Astrocyte (in vitro differentiated cells and primary cell): ENCODE results near the gene CYSTM1. TPM values are rescaled to one million over a fixed set of nuclear protein-coding genes. Genes with fewer than 3 reads are reported as not detected.

Source experiments
- DNase-seq: peaks from one replicate; pipeline ENCODE4 v3.0.0-alpha.2; 2010; ENCODE audit warnings: low read depth
- FAIRE-seq: peaks from 2 replicates; lab custom pipeline; 2011; peaks lifted over from hg19 to GRCh38; lab: Jason Lieb, UNC
- H2AFZ ChIP-seq: 2 replicates; pipeline ENCODE4 v1.6.0; 2012; ENCODE audit warnings: low read depth, low read length, inconsistent platforms
- H3K27ac ChIP-seq: 2 replicates; pipeline ENCODE4 v1.5.1; 2011; ENCODE audit warnings: low read depth, low read length, inconsistent platforms
- H3K27me3 ChIP-seq: 2 replicates; pipeline ENCODE4 v1.6.0; 2011; ENCODE audit warnings: low read length, inconsistent platforms; ENCODE audit not compliant: insufficient read depth
- H3K36me3 ChIP-seq: 2 replicates; pipeline ENCODE4 v1.5.1; 2011; ENCODE audit warnings: low read length, inconsistent platforms; ENCODE audit not compliant: insufficient read depth
- H3K4me1 ChIP-seq: 2 replicates; pipeline ENCODE4 v1.5.1; 2011; ENCODE audit warnings: low read length, inconsistent platforms; ENCODE audit not compliant: insufficient read depth
- H3K4me2 ChIP-seq: 2 replicates; pipeline ENCODE4 v1.6.0; 2012; ENCODE audit warnings: low read length, inconsistent platforms
- H3K4me3 ChIP-seq: 2 replicates; pipeline ENCODE4 v1.5.1; 2011; ENCODE audit warnings: low read depth, mild to moderate bottlenecking, low read length, inconsistent platforms; ENCODE audit not compliant: insufficient read depth
- H3K79me2 ChIP-seq: 2 replicates; pipeline ENCODE4 v1.6.0; 2012; ENCODE audit warnings: mild to moderate bottlenecking, low read length, inconsistent platforms; ENCODE audit not compliant: insufficient read depth
- H3K9ac ChIP-seq: 2 replicates; pipeline ENCODE4 v1.6.0; 2012; ENCODE audit warnings: mild to moderate bottlenecking, low read length, inconsistent platforms
- H3K9me3 ChIP-seq: 2 replicates; pipeline ENCODE4 v1.5.1; 2012; ENCODE audit warnings: low read depth, mild to moderate bottlenecking, low read length, inconsistent platforms; ENCODE audit not compliant: insufficient read depth
- H4K20me1 ChIP-seq: 2 replicates; pipeline ENCODE4 v1.6.0; 2012; ENCODE audit warnings: low read length, inconsistent platforms; ENCODE audit not compliant: insufficient read depth
- H3K27ac Mint-ChIP-seq: one replicate; pipeline ENCODE4 v1.8.0; 2021; ENCODE audit warnings: mild to moderate bottlenecking, mixed read lengths; ENCODE audit not compliant: unreplicated experiment
- H3K27me3 Mint-ChIP-seq: one replicate; pipeline ENCODE4 v1.8.0; 2021; ENCODE audit warnings: low read depth, mixed read lengths; ENCODE audit not compliant: unreplicated experiment
- H3K36me3 Mint-ChIP-seq: one replicate; pipeline ENCODE4 v1.8.0; 2021; ENCODE audit warnings: low read depth, mixed read lengths; ENCODE audit not compliant: unreplicated experiment
- H3K4me1 Mint-ChIP-seq: one replicate; pipeline ENCODE4 v1.8.0; 2021; ENCODE audit warnings: low read depth, mixed read lengths; ENCODE audit not compliant: unreplicated experiment
- H3K4me3 Mint-ChIP-seq: one replicate; pipeline ENCODE4 v1.8.0; 2021; ENCODE audit warnings: mild to moderate bottlenecking, moderate library complexity, mixed read lengths; ENCODE audit not compliant: unreplicated experiment
- H3K9me3 Mint-ChIP-seq: one replicate; pipeline ENCODE4 v1.8.0; 2021; ENCODE audit warnings: mild to moderate bottlenecking, mixed read lengths; ENCODE audit not compliant: unreplicated experiment
- EZH2 ChIP-seq: IDR thresholded peaks from 2 replicates; pipeline ENCODE4 v1.6.1; 2012; ENCODE audit warnings: mild to moderate bottlenecking, low read length, inconsistent platforms; ENCODE audit not compliant: insufficient read depth
- total RNA-seq: library from RNA; stranded (reverse); gene quantifications from 2 replicates; pipeline ENCODE4 v1.2.1, GENCODE V29; 2021
- TF ChIP-seq, protein P1 (sequence below): IDR thresholded peaks from 2 replicates; pipeline ENCODE4 v1.5.1; 2011; ENCODE audit warnings: low read depth, mild to moderate bottlenecking, inconsistent platforms, low read length, moderate library complexity; ENCODE audit not compliant: insufficient read depth

Gene CYSTM1
- total RNA-seq, 1 donor from 2014 or later: 46.3 TPM

DNA sequence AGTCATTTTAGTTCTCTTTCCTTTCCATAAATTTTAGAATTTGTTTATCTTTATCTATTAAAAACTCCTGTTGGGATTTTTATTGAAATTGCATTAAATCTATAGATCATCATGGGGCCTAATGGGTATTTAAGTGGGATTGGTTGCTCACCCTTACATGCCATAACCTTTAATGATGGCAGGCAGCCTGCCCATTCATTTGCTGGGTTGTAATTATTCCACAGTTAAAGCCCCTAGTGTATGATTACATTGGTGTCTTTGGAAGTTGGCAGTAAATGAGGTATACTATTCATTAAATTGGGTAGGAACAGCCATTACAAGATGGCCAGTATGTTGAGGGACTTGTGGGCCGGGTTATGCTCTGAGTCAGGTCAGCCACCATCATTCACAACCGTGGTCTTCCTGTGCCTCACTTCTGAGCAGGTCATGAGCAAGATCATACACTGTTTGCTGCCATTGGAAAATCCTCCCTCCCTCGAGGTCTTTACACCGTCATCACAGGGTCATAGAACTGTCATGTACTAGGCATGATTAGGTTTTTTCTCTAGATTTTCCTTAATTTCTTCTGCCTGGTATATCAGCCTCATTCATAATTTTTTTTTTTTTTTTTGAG, 59.5 kb downstream of the CYSTM1 start:
- no peak for FAIRE-seq
- H3K4me3 ChIP-seq: no peak overlapping the region
- H3K27ac ChIP-seq: no peak overlapping the region
- H3K79me2 ChIP-seq: no peaks in the 10 kb centered on the region
- Mint-ChIP-seq H3K4me1 (no peaks in the 10 kb centered on the region), H3K36me3 (peaks cover 7% of the 10 kb centered on the region), H3K27ac (no peak overlapping the region), H3K9me3 (no peaks in the 10 kb centered on the region), H3K4me3 (no peak overlapping the region), H3K27me3 (no peaks in the 10 kb centered on the region)
- no peaks in the 10 kb centered on the region for H3K27me3 ChIP-seq
- no peak overlapping the region for H3K4me2 ChIP-seq
- H3K36me3 ChIP-seq: no peaks in the 10 kb centered on the region
- H4K20me1 ChIP-seq: peaks cover 9% of the 10 kb centered on the region
- TF ChIP-seq, protein P1, sequence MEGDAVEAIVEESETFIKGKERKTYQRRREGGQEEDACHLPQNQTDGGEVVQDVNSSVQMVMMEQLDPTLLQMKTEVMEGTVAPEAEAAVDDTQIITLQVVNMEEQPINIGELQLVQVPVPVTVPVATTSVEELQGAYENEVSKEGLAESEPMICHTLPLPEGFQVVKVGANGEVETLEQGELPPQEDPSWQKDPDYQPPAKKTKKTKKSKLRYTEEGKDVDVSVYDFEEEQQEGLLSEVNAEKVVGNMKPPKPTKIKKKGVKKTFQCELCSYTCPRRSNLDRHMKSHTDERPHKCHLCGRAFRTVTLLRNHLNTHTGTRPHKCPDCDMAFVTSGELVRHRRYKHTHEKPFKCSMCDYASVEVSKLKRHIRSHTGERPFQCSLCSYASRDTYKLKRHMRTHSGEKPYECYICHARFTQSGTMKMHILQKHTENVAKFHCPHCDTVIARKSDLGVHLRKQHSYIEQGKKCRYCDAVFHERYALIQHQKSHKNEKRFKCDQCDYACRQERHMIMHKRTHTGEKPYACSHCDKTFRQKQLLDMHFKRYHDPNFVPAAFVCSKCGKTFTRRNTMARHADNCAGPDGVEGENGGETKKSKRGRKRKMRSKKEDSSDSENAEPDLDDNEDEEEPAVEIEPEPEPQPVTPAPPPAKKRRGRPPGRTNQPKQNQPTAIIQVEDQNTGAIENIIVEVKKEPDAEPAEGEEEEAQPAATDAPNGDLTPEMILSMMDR: no peak
- no peak for DNase-seq
- H3K9me3 ChIP-seq: no peaks in the 10 kb centered on the region
- no peaks in the 10 kb centered on the region for H3K4me1 ChIP-seq
- H3K9ac ChIP-seq: no peak overlapping the region
- no peak overlapping the region for H2AFZ ChIP-seq

GRCh38 chr5:140235791-140236551, 61.0 kb downstream of the CYSTM1 start:
- TF ChIP-seq EZH2: no peak
- TF ChIP-seq, protein P1: no peak
- Histone ChIP-seq H4K20me1 (peaks cover 18% of the 10 kb centered on the region), H3K9ac (no peak overlapping the region), H2AFZ (no peak overlapping the region), H3K4me1 (peaks cover 3% of the 10 kb centered on the region), H3K27ac (no peak overlapping the region), H3K4me3 (no peak overlapping the region), H3K79me2 (no peaks in the 10 kb centered on the region), H3K4me2 (no peak overlapping the region), H3K27me3 (no peaks in the 10 kb centered on the region), H3K9me3 (no peaks in the 10 kb centered on the region), H3K36me3 (no peaks in the 10 kb centered on the region)
- peaks cover 7% of the 10 kb centered on the region for H3K36me3 Mint-ChIP-seq
- H3K27me3 Mint-ChIP-seq: no peaks in the 10 kb centered on the region
- H3K4me3 Mint-ChIP-seq: no peak overlapping the region
- DNase-seq: no peak
- no peak overlapping the region for H3K27ac Mint-ChIP-seq
- no peak for FAIRE-seq
- H3K9me3 Mint-ChIP-seq: no peaks in the 10 kb centered on the region
- peaks cover 7% of the 10 kb centered on the region for H3K4me1 Mint-ChIP-seq
